Right lobe of liver (tissue), 4 donors: ENCODE measurements around the gene WASF3.

Experiments used
- CTCF ChIP-seq, 4 donors: fragments of 200-600 bp in 3 of 4; fragments of 450-650 bp in 1 of 4; IDR thresholded peaks; one replicate each; pipeline versions ENCODE4 v1.5.1 to v1.8.0; 2016 to 2022; ENCODE audit warnings: antibody characterized with exemption in 4 of 4, mild to moderate bottlenecking in 2 of 4
- POLR2A ChIP-seq: fragments of 450-650 bp; IDR thresholded peaks from one replicate; pipeline ENCODE4 v1.6.1; 2017; ENCODE audit warnings: antibody characterized with exemption, mild to moderate bottlenecking
- donor health status: DM: no; HTN: no; CAD: no.
- donor health status: DM: no; HTN: no; CAD: no.
- donor health status: DM: no; HTN: yes; CAD: no.

GRCh38 chr13:26558987-26559386, 1.5 kb downstream of the WASF3 start:
- no peak for TF ChIP-seq CTCF (IDR thresholded peaks at IDR 0.05)
- TF ChIP-seq POLR2A, result no peak
